GM19023 (cell line): ENCODE measurements around the gene MORF4L1.
"Not testable (repeated sequence)": the region's sequence is repeated elsewhere in the genome, so short reads cannot be mapped to it uniquely, and the experiment has no call there.

Experiments used
- ATAC-seq: cut with Tn5 transposase; IDR thresholded peaks from one replicate; pipeline ENCODE4 v1.9.1; 2021; ENCODE audit warnings: mild to moderate bottlenecking, moderate library complexity; ENCODE audit not compliant: unreplicated experiment

MORF4L1 gene

GRCh38 chr15:78855746-78856145 is 16.9 kb upstream of the MORF4L1 start:
- no peak for ATAC-seq

DNA sequence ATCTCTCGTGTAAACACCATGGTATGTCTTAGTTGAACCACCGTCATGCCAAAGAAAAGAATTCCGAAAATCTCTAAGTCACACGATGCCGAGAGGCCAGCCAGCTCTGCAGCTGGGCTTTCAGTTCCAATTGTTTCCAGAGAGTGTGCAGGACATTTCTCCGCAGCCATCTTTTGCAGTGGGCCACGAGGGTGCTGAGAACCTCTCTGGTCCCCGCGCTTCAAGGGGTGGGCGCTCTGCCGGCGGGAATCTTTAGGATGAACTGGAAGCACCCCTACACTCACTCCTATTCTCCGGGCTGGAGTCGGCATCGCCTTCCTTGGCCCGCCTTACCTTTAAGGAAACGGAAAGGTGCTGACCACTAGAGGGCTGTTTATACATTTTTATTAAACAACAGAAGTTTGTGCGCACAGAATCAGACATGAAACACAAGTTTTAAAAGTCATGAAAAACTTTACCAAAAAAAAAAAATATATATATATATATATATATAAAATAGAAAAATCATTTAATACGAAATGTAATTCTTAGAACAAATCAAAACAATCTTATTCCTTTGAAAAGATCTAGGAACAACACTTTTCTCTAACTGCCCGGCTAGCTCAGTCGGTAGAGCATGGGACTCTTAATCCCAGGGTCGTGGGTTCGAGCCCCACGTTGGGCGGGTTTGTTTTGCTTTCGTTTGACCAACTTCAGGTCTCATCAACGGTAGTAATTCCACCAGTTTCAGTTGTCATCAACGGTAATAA is 12.5 kb upstream of the MORF4L1 start:
- ATAC-seq, result no peak

- ATAC-seq, result not testable (repeated sequence)
Measured at GRCh38 chr15:78865585-78865984, 7.1 kb upstream of the MORF4L1 start.

DNA sequence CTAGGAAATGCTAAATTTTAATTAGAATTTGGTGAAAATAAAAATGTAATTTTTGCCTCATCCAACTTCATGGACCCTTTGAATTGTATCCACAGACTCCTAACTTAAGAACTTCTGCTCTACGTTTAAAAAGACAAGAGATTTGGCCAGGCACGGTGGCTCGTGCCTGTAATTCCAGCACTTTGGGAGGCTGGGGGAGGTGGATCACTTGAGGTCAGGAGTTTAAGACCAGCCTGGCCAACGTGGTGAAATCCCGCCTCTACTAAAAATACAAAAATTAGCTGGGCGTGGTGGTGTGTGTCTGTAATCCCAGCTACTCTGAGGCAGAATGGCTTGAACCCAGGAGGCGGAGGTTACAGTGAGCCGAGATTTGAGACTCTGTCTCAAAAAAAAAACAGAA is 6.7 kb upstream of the MORF4L1 start:
- not testable (repeated sequence) for ATAC-seq

GRCh38 chr15:78866803-78867202 is 5.9 kb upstream of the MORF4L1 start:
- no peak for ATAC-seq

GRCh38 chr15:78868366-78868765 is 4.3 kb upstream of the MORF4L1 start:
- no peak for ATAC-seq

- ATAC-seq, result not testable (repeated sequence)
Measured at GRCh38 chr15:78871483-78872127, 1.1 kb upstream of the MORF4L1 start.

DNA sequence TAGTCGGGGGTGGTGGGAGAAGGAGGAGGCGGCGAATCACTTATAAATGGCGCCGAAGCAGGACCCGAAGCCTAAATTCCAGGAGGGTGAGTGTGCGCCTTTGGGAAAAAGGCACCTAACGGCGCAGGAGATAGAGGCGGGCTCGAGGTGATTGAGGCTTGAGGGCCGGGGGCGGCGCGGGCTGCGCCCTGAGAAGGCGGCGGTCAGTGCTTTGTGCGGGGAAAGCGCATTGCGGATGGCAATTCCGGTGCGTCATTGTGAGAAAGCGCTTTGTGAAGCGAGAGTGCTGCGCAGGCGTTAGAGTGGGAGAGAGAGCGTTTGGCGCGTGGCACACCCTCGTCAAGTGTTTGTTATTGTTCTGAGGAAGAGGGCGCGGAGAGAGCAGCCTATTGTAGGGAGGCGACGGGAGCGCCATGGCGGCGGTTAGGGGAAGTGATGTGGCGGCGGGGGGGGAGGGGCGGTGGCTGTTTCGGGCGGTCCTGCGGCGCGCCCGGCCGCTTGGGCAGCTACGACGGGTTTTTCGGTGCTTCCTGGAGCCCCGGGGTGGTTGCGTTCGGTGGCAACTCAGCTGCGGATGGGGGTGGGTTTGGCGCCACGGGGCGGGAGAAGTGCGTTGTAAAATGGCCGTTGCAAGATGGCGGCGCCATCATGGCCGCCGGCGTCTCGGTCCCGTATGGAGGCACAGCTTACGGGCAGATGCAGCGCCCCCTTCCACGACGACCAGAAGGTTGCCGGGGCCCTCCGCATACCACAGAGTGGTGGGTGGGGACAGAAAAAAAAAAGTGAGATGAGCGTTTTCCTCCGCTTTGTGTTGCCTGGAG is 492 bp downstream of the MORF4L1 start:
- peak; percentile 62 for ATAC-seq

- ATAC-seq, result no peak
Measured at GRCh38 chr15:78873793-78874765, 1.4 kb downstream of the MORF4L1 start.

DNA sequence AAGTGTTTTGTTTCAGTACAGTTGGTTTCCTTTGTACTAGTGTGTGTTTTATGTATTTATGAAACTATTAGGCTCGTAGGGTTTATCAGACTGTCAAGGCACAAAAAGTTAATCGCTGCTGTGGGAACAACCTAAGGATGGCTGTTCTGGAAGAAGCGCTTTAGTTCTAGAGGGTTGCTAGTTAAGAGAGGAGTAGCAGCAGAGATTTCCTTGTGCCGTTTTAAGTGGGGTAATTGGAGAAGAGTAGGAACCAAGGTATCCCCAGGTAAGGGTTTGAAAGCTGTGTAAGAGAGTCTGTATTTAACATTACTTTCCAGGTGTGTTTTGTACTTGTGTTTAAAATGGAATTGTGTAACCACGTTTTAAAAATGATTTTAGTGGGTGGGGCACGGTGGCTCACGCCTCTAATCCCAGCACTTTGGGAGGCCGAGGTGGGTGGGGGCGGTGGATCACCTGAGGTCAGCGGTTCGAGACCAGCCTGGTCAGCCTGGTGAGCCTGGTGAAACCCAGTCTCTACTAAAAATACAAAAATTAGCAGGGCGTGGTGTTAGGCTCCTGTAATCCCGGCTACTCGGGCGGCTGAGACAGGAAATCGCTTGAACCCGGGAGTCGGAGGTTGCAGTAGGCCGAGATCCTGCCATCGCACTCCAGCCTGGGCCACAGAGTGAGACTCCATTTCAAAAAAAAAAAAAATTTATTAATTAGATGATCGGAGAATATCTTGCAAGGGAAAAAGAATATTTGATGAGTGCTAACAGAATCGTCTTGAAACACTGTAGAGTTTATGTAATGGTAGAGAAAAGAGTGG is 2.6 kb downstream of the MORF4L1 start:
- no peak for ATAC-seq

GRCh38 chr15:78876954-78877353 is 4.3 kb downstream of the MORF4L1 start:
- not testable (repeated sequence) for ATAC-seq

GRCh38 chr15:78878356-78878755 is 5.7 kb downstream of the MORF4L1 start:
- no peak for ATAC-seq

DNA sequence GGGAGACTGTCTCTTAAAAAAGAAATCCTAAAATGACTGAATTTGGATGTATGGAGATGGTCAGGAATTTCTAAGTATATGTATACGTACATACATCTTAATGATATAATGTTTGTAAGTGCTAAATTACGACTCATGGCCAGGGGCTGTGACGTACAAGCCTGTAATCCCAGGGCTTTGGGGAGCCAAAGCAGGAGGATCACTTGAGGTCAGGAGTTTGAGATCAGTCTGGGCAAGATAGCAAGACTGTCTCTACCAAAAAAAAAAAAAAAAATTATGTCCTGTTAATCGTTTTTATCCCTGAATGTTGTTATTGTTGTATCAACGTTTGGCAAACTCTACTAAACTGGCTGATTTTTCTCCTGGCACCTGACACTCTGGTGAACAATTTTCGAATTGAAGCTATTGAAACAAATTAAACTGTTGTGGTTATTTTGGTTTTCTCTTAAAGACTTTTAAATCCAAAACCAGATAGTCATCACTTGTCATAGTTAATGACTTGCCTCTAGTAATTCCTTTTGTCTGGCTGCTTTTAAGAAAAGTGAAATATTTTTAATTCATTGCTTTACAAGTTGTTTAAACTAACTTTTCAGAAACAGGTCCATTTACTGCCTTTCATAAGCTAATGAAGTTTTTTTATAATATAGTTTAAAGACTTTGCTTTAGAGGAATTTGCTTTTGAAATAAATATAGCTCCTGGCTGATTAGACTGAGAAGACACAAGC is 7.0 kb downstream of the MORF4L1 start:
- ATAC-seq, result no peak

DNA sequence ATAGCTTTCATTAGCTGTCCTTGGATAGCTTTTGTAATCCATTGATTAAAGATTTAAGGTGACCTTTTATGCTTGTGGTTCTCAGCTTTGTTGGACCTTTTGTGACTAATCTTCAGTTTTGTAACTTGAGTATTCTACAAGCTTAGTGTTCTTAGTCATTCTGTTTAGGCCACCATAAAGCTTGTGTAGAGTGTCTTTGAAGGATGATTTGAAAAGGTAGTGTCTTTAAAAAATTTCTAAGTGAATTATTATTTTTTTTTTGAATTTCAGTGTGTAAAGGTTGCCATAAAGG is 7.5 kb downstream of the MORF4L1 start:
- no peak for ATAC-seq

- ATAC-seq, result no peak
Measured at GRCh38 chr15:78880813-78881212, 8.1 kb downstream of the MORF4L1 start.

- ATAC-seq, result no peak
Measured at GRCh38 chr15:78881681-78882080, 9.0 kb downstream of the MORF4L1 start.

DNA sequence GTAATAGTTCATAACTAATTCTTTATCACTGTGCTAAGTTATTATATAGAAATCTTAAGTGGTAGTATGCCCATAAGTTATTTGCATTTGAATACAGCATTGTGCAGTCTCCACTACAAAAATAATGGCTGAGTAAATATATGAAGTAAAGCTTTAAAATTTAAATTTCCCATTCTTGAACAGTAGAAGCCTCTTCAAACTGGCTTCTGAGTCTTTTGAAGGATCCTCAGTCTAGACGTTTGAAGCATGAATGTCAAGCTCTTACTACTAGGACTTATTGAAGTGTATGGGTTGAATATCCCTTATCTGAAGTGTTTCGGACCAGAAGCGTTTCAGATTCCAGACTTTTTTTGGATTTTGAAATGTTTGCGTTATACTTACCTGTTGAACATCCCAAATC is 16.3 kb downstream of the MORF4L1 start:
- ATAC-seq, result no peak

GRCh38 chr15:78893538-78893937 is 20.8 kb downstream of the MORF4L1 start:
- ATAC-seq, result no peak

DNA sequence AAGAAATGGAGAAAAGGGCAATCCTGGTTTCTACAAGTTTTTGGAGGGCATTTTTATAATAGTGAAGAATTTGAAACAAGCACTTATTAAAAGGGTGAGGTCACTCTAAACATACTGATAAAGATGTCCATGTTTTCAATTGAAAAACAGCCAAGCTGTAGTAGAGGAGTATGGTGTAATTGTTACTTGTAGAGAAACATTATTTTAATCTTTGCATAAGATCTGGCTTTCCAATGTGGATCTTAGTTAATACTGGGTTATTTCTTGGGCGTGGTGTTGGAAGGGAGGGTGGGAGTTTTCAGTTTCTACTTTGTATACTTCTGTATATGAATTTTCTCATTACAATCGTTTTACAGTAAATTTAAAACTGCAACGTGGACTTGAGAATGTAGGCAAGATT is 22.8 kb downstream of the MORF4L1 start:
- no peak for ATAC-seq
